22Rv1 (cell line): Measurements from ENCODE around the gene SIGLEC15.

Experiments
- ZFX ChIP-seq: fragments of 450-650 bp; IDR thresholded peaks from 2 replicates; pipeline ENCODE4 v1.6.1; 2017; ENCODE audit warnings: antibody characterized with exemption, borderline replicate concordance
- TF ChIP-seq, protein P1 (sequence below): fragments of 450-650 bp; IDR thresholded peaks from 2 replicates; pipeline ENCODE4 v1.5.1; 2017; ENCODE audit warnings: mild to moderate bottlenecking

DNA sequence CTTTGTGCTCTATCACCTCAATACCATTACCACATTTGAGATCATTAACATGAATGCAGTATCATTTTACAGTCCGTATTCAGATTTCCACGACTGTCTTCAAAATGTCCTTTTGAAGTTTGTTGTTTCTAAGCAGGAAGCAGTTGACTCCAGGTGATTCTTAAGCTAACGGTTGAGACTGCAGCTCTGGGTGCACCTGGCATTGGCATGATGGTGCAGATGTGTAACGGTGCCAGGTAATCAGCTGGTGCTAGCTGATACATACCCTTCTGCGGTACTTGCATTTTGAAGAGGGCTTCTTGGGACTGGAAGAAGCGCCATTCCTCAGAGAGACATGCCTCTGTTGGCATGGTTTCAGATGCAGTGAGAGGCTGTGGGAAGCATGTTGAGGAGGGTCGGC is 19.5 kb downstream of the SIGLEC15 start:
- TF ChIP-seq, protein P1, sequence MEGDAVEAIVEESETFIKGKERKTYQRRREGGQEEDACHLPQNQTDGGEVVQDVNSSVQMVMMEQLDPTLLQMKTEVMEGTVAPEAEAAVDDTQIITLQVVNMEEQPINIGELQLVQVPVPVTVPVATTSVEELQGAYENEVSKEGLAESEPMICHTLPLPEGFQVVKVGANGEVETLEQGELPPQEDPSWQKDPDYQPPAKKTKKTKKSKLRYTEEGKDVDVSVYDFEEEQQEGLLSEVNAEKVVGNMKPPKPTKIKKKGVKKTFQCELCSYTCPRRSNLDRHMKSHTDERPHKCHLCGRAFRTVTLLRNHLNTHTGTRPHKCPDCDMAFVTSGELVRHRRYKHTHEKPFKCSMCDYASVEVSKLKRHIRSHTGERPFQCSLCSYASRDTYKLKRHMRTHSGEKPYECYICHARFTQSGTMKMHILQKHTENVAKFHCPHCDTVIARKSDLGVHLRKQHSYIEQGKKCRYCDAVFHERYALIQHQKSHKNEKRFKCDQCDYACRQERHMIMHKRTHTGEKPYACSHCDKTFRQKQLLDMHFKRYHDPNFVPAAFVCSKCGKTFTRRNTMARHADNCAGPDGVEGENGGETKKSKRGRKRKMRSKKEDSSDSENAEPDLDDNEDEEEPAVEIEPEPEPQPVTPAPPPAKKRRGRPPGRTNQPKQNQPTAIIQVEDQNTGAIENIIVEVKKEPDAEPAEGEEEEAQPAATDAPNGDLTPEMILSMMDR: no peak
- no peak for TF ChIP-seq ZFX
